K562 (cell line): ENCODE data around the gene GNAZ. TPM values are rescaled to one million over a fixed set of nuclear protein-coding genes. Genes with fewer than 3 reads are reported as not detected.

Experiments used
- CHD2 ChIP-seq: IDR thresholded peaks from 2 replicates; pipeline ENCODE4 v1.6.1; 2011; ENCODE audit warnings: low read depth, low read length
- CTCF ChIP-seq, 3 experiments: IDR thresholded peaks in 2 of 3; conservative IDR thresholded peaks in 1 of 3; 2 replicates each; pipeline ENCODE4 v1.5.1; 2011 to 2012; ENCODE audit warnings: low read length in 3 of 3, mild to moderate bottlenecking in 3 of 3, control low read depth in 2 of 3, improper control_type of control experiment in 1 of 3, inconsistent platforms in 1 of 3, low read depth in 1 of 3, mixed read lengths in 1 of 3, moderate library complexity in 1 of 3; ENCODE audit not compliant: insufficient read depth in 2 of 3
- E2F6 ChIP-seq, 2 experiments: IDR thresholded peaks; 2 replicates each; pipeline ENCODE4 v1.6.1; 2011; ENCODE audit warnings: borderline replicate concordance in 1 of 2, control low read depth in 1 of 2, low read depth in 1 of 2, low read length in 1 of 2, mild to moderate bottlenecking in 1 of 2, mixed read lengths in 1 of 2, moderate library complexity in 1 of 2; ENCODE audit not compliant: insufficient read depth in 1 of 2, insufficient read length in 1 of 2, poor library complexity in 1 of 2, severe bottlenecking in 1 of 2; ENCODE audit errors: extremely low read depth in 1 of 2
- MAFK ChIP-seq: IDR thresholded peaks from 2 replicates; pipeline ENCODE4 v1.6.1; 2011; ENCODE audit warnings: low read length, improper control_type of control experiment
- MLX ChIP-seq, 2 experiments: fragments of 450-650 bp in 1 of 2; sonication (generic) in 1 of 2; formaldehyde crosslinking; conservative IDR thresholded peaks; 2 replicates each; pipeline versions ENCODE4 v1.4.0 to v1.8.1; 2020 to 2022; ENCODE audit warnings: mild to moderate bottlenecking in 1 of 2, missing genetic modification reagents in 1 of 2
- POLR2G ChIP-seq: fragments of 200-400 bp; formaldehyde crosslinking; IDR thresholded peaks from 2 replicates; pipeline ENCODE4 v1.6.1; 2017; ENCODE audit warnings: low read depth, mild to moderate bottlenecking, antibody characterized with exemption, low read length, moderate library complexity
- PREB ChIP-seq: sonication (generic); formaldehyde crosslinking; IDR thresholded peaks from 2 replicates; pipeline ENCODE4 v1.8.1; 2023; ENCODE audit warnings: mild to moderate bottlenecking, missing genetic modification reagents
- SIN3A ChIP-seq, 2 experiments: fragments of 150-350 bp in 1 of 2; IDR thresholded peaks; 2 replicates each; pipeline ENCODE4 v1.6.1; 2011 to 2016; ENCODE audit warnings: borderline replicate concordance in 2 of 2, low read depth in 2 of 2, low read length in 2 of 2, mild to moderate bottlenecking in 2 of 2, moderate library complexity in 2 of 2; ENCODE audit not compliant: control insufficient read depth in 1 of 2
- SMAD2 ChIP-seq: fragments of 150-350 bp; IDR thresholded peaks from 2 replicates; pipeline ENCODE4 v1.6.1; 2014; ENCODE audit warnings: low read depth, mild to moderate bottlenecking, low read length
- SPI1 ChIP-seq: IDR thresholded peaks from 2 replicates; pipeline ENCODE4 v1.6.1; 2011; ENCODE audit warnings: low read depth, low read length, control low read depth, borderline replicate concordance
- THAP12 ChIP-seq: fragments of 250-450 bp; sonication (Bioruptor Pico); IDR thresholded peaks from 2 replicates; pipeline ENCODE4 v1.9.0; 2021; ENCODE audit warnings: mild to moderate bottlenecking, inconsistent platforms
- TRIM28 ChIP-seq: fragments of 450-650 bp; IDR thresholded peaks from 2 replicates; pipeline ENCODE4 v1.6.1; 2017
- ZKSCAN1 ChIP-seq: fragments of 150-350 bp; IDR thresholded peaks from 2 replicates; pipeline ENCODE4 v1.6.1; 2016; ENCODE audit warnings: low read depth, low read length
- polyA plus RNA-seq, 8 experiments: library from polyadenylated mRNA; depleted of rRNA in 4 of 8; stranded (reverse) in 5 of 8; unstranded in 3 of 8; fragments of >200 nt; fragmentation: Nextera tagmentation in 2 of 8; fragmentation: Illumina TruSeq in 1 of 8; extraction: Ambion mirVana in 2 of 8; extraction: Trizol in 1 of 8; gene quantifications; 2 replicates each; pipeline versions ENCODE4 v1.2.1 to v1.2.3, GENCODE V29; 2011 to 2014; ENCODE audit warnings: inconsistent platforms in 1 of 8, missing spikeins in 1 of 8
- total RNA-seq, 7 experiments: library from RNA; depleted of rRNA in 6 of 7; stranded (reverse); fragments of >200 nt in 6 of 7; fragmentation: Illumina TruSeq in 2 of 7; extraction: Trizol in 2 of 7; gene quantifications; 2 replicates each; pipeline versions ENCODE4 v1.2.1 to v1.2.3, GENCODE V29; 2011 to 2021; ENCODE audit warnings: low replicate concordance in 1 of 7
- TF ChIP-seq, protein P1 (sequence below): fragments of 450-650 bp; formaldehyde crosslinking; IDR thresholded peaks from 2 replicates; pipeline ENCODE4 v1.4.0; 2022; ENCODE audit warnings: missing genetic modification characterization
- TF ChIP-seq, protein P2 (sequence below): fragments of 250-450 bp; sonication (Bioruptor Pico); IDR thresholded peaks from 2 replicates; pipeline ENCODE4 v1.9.0; 2021; ENCODE audit warnings: mild to moderate bottlenecking

GNAZ gene
- total and polyA plus RNA-seq, 9 of the 15 experiments (the other 6 are each of a cell fraction or from before 2014, with no cell fraction given) = 0.04 to 0.22 (median 0.13) TPM; not detected in 3

- TF ChIP-seq, protein P1, sequence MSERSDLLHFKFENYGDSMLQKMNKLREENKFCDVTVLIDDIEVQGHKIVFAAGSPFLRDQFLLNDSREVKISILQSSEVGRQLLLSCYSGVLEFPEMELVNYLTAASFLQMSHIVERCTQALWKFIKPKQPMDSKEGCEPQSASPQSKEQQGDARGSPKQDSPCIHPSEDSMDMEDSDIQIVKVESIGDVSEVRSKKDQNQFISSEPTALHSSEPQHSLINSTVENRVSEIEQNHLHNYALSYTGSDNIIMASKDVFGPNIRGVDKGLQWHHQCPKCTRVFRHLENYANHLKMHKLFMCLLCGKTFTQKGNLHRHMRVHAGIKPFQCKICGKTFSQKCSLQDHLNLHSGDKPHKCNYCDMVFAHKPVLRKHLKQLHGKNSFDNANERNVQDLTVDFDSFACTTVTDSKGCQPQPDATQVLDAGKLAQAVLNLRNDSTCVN (CRISPR knock-in tag) = no peak
- TF ChIP-seq SPI1 (0 out of 2 replicates have a peak, but pooled peaks have one; percentile 25), E2F6 (IDR thresholded peaks at IDR 0.05; ENCODE audit: borderline replicate concordance in 1 of 2, extremely low read depth in 1 of 2, insufficient read depth in 1 of 2, insufficient read length in 1 of 2, low read depth in 1 of 2, low read length in 1 of 2, poor library complexity in 1 of 2, severe bottlenecking in 1 of 2) (peak in 1 of 2 experiments; percentile 94), CTCF (IDR thresholded peaks at IDR 0.05 in 2 of 3, conservative IDR thresholded peaks at IDR 0.05 in 1 of 3; ENCODE audit: insufficient read depth in 2 of 3, low read depth in 1 of 3, low read length in 3 of 3) (0 out of 6 replicates have a peak, but pooled peaks of 1 of the 3 experiments have one; percentile 5), POLR2G (no peak), ZKSCAN1 (0 out of 2 replicates have a peak, but pooled peaks have one; percentile 14), TRIM28 (no peak), MLX (CRISPR knock-in tag; conservative IDR thresholded peaks at IDR 0.05) (peak in 1 of 2 experiments; percentile 94; a peak in 2 of 4 replicates), CHD2 (peak; percentile 48; the same call in 1 of the 2 replicates), SIN3A (IDR thresholded peaks at IDR 0.05; ENCODE audit: borderline replicate concordance in 2 of 2, control insufficient read depth in 1 of 2, low read depth in 2 of 2, low read length in 2 of 2) (peak; percentile 10 to 20; a peak in 1 of 4 replicates), PREB (CRISPR knock-in tag) (no peak), MAFK (0 out of 2 replicates have a peak, but pooled peaks have one; percentile 3), SMAD2 (0 out of 2 replicates have a peak, but pooled peaks have one; percentile 40), THAP12 (peak; percentile 48; the same call in 1 of the 2 replicates)
- TF ChIP-seq, protein P2, sequence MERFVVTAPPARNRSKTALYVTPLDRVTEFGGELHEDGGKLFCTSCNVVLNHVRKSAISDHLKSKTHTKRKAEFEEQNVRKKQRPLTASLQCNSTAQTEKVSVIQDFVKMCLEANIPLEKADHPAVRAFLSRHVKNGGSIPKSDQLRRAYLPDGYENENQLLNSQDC (CRISPR knock-in tag) = peak; percentile 74; the same call in 1 of the 2 replicates
Measured at GRCh38 chr22:23070418-23071229, at the start of gene GNAZ (continued).
